Gastrocnemius medialis (tissue), 4 donors: ENCODE measurements around the gene PAX6. TPM values are rescaled to one million over a fixed set of nuclear protein-coding genes. Genes with fewer than 3 reads are reported as not detected.

ENCODE experiments used
- ATAC-seq, 2 donors: fragments of 150-250 bp; one replicate each; pipeline ENCODE4 v1.9.1; 2016
- DNase-seq, 2 donors: peaks; one replicate each; pipeline ENCODE4 v3.0.0-alpha.2; 2019
- H3K27ac ChIP-seq, 4 donors: fragments of 200-600 bp; sonication (generic); 1 replicate in 1 of 4; 2 replicates in 3 of 4; pipeline ENCODE4 v1.5.1; 2016 to 2018; ENCODE audit warnings: mild to moderate bottlenecking in 2 of 4, moderate library complexity in 1 of 4
- H3K27me3 ChIP-seq, 3 donors: fragments of 200-600 bp; sonication (generic) in 2 of 3; 1 replicate in 1 of 3; 2 replicates in 2 of 3; pipeline versions ENCODE4 v1.5.1 to v1.6.0; 2016 to 2019; ENCODE audit warnings: mild to moderate bottlenecking in 1 of 3, moderate library complexity in 1 of 3
- H3K36me3 ChIP-seq, 2 donors: fragments of 200-600 bp; sonication (generic) in 1 of 2; one replicate each; pipeline ENCODE4 v1.5.1; 2017 to 2018
- H3K4me1 ChIP-seq, 2 donors: fragments of 200-600 bp; sonication (generic) in 1 of 2; one replicate each; pipeline ENCODE4 v1.5.1; 2016 to 2017; ENCODE audit warnings: mild to moderate bottlenecking in 2 of 2
- H3K4me3 ChIP-seq, 4 donors: fragments of 200-600 bp; sonication (generic) in 3 of 4; 1 replicate in 1 of 4; 2 replicates in 3 of 4; pipeline ENCODE4 v1.5.1; 2016 to 2019; ENCODE audit warnings: mild to moderate bottlenecking in 2 of 4
- H3K9me3 ChIP-seq, 3 donors: fragments of 200-600 bp; sonication (generic) in 2 of 3; 1 replicate in 1 of 3; 2 replicates in 2 of 3; pipeline ENCODE4 v1.5.1; 2016 to 2019
- POLR2A ChIP-seq, 2 donors: fragments of 450-650 bp; IDR thresholded peaks; one replicate each; pipeline ENCODE4 v1.6.1; 2017; ENCODE audit warnings: antibody characterized with exemption in 2 of 2, mild to moderate bottlenecking in 2 of 2, moderate library complexity in 2 of 2
- in situ Hi-C, 4 donors: fragments of 200-750 bp; cut with MboI; loops; one replicate each; pipeline versions ENCODE4 v1.15.0 to v1.8.0; 2017; ENCODE audit warnings: low sequenced_read_pairs in 4 of 4
- intact Hi-C: fragments of 100-400 bp; cut with DNase I; formaldehyde crosslinking; loops from one replicate; pipeline ENCODE4 v1.15.1; 2023; ENCODE audit warnings: low total_unique reads
- total RNA-seq, 4 donors: library from RNA; depleted of rRNA; stranded (reverse); fragments of >200 nt; gene quantifications; one replicate each; pipeline versions ENCODE4 v1.1.0 to v1.2.3, GENCODE V29; 2016
- TF ChIP-seq, protein P1 (sequence below), 5 experiments: fragments of 450-650 bp in 3 of 5; fragments of 200-600 bp in 2 of 5; sonication (generic) in 2 of 5; IDR thresholded peaks in 4 of 5; conservative IDR thresholded peaks in 1 of 5; 1 replicate in 4 of 5; 2 replicates in 1 of 5; pipeline ENCODE4 v1.5.1; 2016 to 2019; ENCODE audit warnings: antibody characterized with exemption in 5 of 5, mild to moderate bottlenecking in 3 of 5, moderate library complexity in 3 of 5

PAX6 gene
- total RNA-seq, 4 donors from 2014 or later = not detected

DNA sequence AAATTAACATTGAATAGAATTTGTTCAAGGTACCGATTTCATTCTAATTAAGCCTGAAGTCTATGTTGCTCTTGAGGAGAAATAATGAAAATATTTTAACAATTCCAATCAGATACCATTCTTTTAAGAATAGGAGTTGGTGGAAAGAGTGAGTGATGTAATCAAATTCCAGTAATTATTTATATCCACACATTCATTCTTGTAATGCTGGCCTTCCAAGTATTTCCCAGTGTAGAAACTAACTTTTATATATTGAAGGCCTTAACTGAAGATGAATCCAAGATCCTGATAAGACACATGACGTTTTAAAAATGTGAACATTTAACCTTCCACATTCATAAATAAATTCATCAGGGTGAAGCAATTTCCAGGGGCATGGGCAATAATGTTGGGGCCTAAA is 36.6 kb upstream of the PAX6 start:
- Histone ChIP-seq H3K4me1 (no peaks in the 10 kb centered on the region), H3K36me3 (no peaks in the 10 kb centered on the region), H3K4me3 (no peak overlapping the region), H3K9me3 (no peaks in the 10 kb centered on the region), H3K27me3 (peaks cover under 1 to 4% (median 1%) of the 10 kb centered on the region in 3 donors), H3K27ac (no peak overlapping the region)
- DNase-seq (no peak), ATAC-seq (no peak)
- in situ Hi-C loops (no loop called here), intact Hi-C loops (no loop called here)
- TF ChIP-seq, protein P1, sequence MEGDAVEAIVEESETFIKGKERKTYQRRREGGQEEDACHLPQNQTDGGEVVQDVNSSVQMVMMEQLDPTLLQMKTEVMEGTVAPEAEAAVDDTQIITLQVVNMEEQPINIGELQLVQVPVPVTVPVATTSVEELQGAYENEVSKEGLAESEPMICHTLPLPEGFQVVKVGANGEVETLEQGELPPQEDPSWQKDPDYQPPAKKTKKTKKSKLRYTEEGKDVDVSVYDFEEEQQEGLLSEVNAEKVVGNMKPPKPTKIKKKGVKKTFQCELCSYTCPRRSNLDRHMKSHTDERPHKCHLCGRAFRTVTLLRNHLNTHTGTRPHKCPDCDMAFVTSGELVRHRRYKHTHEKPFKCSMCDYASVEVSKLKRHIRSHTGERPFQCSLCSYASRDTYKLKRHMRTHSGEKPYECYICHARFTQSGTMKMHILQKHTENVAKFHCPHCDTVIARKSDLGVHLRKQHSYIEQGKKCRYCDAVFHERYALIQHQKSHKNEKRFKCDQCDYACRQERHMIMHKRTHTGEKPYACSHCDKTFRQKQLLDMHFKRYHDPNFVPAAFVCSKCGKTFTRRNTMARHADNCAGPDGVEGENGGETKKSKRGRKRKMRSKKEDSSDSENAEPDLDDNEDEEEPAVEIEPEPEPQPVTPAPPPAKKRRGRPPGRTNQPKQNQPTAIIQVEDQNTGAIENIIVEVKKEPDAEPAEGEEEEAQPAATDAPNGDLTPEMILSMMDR (IDR thresholded peaks at IDR 0.05 in 4 of 5, conservative IDR thresholded peaks at IDR 0.05 in 1 of 5) = no peak
- no peak for TF ChIP-seq POLR2A (IDR thresholded peaks at IDR 0.05)

DNA sequence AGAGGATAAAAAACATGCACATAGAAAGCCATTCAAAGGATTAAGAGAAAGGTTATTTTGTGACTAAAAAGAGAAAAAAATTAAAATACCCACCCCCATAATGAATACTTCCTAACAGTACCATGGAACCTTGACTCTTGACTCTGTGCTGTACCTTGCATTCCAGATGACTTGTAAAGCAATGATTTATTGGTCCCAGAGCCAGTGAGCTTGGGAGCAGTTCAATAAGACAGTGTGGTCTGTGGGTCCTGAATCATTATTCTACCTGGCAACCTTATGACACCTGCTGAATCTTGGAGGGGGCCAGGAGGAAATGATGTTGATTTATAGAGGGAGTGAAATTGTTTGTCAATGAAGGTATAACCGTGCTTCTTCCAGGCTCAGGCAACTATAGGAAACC is 34.2 kb upstream of the PAX6 start:
- TF ChIP-seq, protein P1 (IDR thresholded peaks at IDR 0.05 in 4 of 5, conservative IDR thresholded peaks at IDR 0.05 in 1 of 5) = no peak
- no peak for TF ChIP-seq POLR2A (IDR thresholded peaks at IDR 0.05)
- no peak overlapping the region for H3K27ac ChIP-seq
- DNase-seq = no peak
- ATAC-seq = no peak
- in situ Hi-C loops (no loop called here), intact Hi-C loops (no loop called here)
- no peaks in the 10 kb centered on the region for H3K4me1 ChIP-seq
- peaks cover 7 to 20% (median 9%) of the 10 kb centered on the region in 3 donors for H3K27me3 ChIP-seq
- no peaks in the 10 kb centered on the region for H3K36me3 ChIP-seq
- H3K4me3 ChIP-seq = no peak overlapping the region
- H3K9me3 ChIP-seq = no peaks in the 10 kb centered on the region

DNA sequence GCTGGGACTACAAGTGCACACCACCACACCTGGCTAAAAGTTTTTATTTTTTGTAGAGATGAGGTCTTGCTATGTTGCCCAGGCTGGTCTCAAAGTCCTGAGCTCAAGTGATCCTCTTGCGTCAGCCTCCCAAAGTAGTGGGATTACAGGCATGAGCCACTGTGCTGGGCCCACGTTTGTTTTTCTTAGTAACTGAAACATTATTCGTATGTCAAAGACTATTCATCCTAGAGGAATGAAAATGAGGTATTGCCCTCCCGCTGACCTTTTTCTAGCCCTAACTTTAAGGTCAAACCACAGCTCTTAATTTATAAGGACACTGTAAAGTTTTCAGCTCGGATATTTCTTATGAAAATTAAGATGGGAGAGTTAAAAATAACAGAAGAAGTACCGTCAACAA is 33.2 kb upstream of the PAX6 start:
- Histone ChIP-seq H3K9me3 (no peaks in the 10 kb centered on the region), H3K27me3 (peaks cover 7 to 24% (median 10%) of the 10 kb centered on the region in 3 donors), H3K36me3 (no peaks in the 10 kb centered on the region), H3K4me1 (no peaks in the 10 kb centered on the region), H3K4me3 (no peak overlapping the region), H3K27ac (no peak overlapping the region)
- ATAC-seq (no peak), DNase-seq (no peak)
- intact Hi-C loops (no loop called here), in situ Hi-C loops (no loop called here)
- TF ChIP-seq, protein P1 (IDR thresholded peaks at IDR 0.05 in 4 of 5, conservative IDR thresholded peaks at IDR 0.05 in 1 of 5) = no peak
- TF ChIP-seq POLR2A (IDR thresholded peaks at IDR 0.05) = no peak

DNA sequence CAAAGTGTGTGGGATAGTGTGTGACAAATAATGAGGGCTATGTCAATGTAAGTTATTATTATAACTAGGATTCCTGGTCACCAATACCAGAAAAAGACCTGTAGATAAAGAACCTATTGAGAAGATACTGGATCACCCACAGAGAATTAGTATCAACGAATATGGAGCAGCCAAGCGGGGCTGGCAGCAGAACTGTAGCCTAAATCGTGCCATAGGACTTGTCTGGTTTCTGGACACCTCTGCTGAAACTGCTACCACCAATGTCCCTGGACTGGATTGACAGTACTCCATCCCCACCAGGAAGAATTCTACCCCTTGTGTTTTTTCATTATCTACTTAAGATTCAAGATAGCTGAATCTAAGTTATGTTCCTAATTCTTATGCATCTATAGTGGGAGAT is 30.3 kb upstream of the PAX6 start:
- DNase-seq = no peak
- TF ChIP-seq, protein P1 (IDR thresholded peaks at IDR 0.05 in 4 of 5, conservative IDR thresholded peaks at IDR 0.05 in 1 of 5) = no peak
- TF ChIP-seq POLR2A (IDR thresholded peaks at IDR 0.05) = no peak
- in situ Hi-C loops = no loop called here
- peaks cover 14 to 43% (median 32%) of the 10 kb centered on the region in 3 donors for H3K27me3 ChIP-seq
- no peaks in the 10 kb centered on the region for H3K9me3 ChIP-seq
- intact Hi-C loops = no loop called here
- H3K27ac ChIP-seq = no peak overlapping the region
- H3K4me3 ChIP-seq = no peak overlapping the region
- ATAC-seq = no peak
- no peaks in the 10 kb centered on the region for H3K4me1 ChIP-seq
- no peaks in the 10 kb centered on the region for H3K36me3 ChIP-seq

DNA sequence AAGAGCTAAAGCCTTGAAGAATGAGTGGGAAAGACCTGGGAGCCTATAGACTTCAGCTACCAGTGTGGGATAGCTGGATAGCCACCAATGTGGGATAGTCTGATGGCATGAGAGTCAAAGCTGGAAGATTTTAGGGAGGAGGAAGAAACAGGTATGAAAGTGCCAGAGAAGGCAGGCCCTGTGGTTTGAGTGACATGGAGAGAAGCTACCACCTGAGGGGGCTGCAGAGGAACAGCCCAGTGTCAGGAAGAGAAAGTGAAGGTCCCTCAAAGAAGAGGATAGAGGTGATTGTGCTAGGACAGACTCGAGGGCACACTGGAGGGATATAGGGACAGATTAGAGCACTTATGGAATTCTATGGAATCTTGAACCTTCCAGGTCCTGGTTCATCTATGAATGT is 23.1 kb upstream of the PAX6 start:
- Histone ChIP-seq H3K9me3 (no peaks in the 10 kb centered on the region), H3K27ac (no peak overlapping the region), H3K27me3 (peaks cover 40 to 78% (median 72%) of the 10 kb centered on the region in 3 donors), H3K4me3 (no peak overlapping the region), H3K4me1 (no peaks in the 10 kb centered on the region), H3K36me3 (no peaks in the 10 kb centered on the region)
- no peak for ATAC-seq
- no peak for DNase-seq
- in situ Hi-C loops = no loop called here
- no peak for TF ChIP-seq POLR2A (IDR thresholded peaks at IDR 0.05)
- TF ChIP-seq, protein P1 (IDR thresholded peaks at IDR 0.05 in 4 of 5, conservative IDR thresholded peaks at IDR 0.05 in 1 of 5) = no peak
- intact Hi-C loops = no loop called here
